HCT116 (cell line): ENCODE data around the gene CCSAP. TPM values are rescaled to one million over a fixed set of nuclear protein-coding genes. Genes with fewer than 3 reads are reported as not detected.

Experiments used
- ATAC-seq: fragments of 200-7000 bp; cut with Tn5 transposase; 2 replicates; pipeline ENCODE4 v1.9.1; 2020; ENCODE audit warnings: mild to moderate bottlenecking, moderate library complexity
- BruUV-seq: library from RNA; stranded (reverse); fragments of 400-500 nt; replicated peaks from 2 replicates; lab custom pipeline; 2021; lab: Mats Ljungman, UMichigan
- CTCF ChIA-PET: fragments of 300-600 bp; sonication (Branson Sonifier 250); formaldehyde crosslinking; loops from one replicate; lab custom pipeline; 2021; ENCODE audit warnings: antibody characterized with exemption; lab: Charles Lee
- POLR2A ChIA-PET: fragments of 300-600, 350-600 bp; sonication (Branson Sonifier 250); formaldehyde crosslinking; loops from one replicate; lab custom pipeline; 2021; ENCODE audit warnings: antibody characterized with exemption; lab: Charles Lee
- RAD21 ChIA-PET, 2 experiments: fragments of 300-600 bp; sonication (Branson Sonifier 250); formaldehyde crosslinking; loops; one replicate each; lab custom pipeline; 2023; ENCODE audit warnings: low total read pairs in 2 of 2; ENCODE audit not compliant: uncharacterized antibody in 2 of 2, unreplicated experiment in 2 of 2, low non-redundant PET in 1 of 2; lab: Charles Lee
- DNase-seq: peaks from one replicate; pipeline ENCODE4 v3.0.0-alpha.2; 2010; ENCODE audit warnings: low read depth, low spot score
- H2AFZ ChIP-seq: fragments of 200-600 bp; shearing (Covaris generic), sonication (generic); 2 replicates; pipeline ENCODE4 v1.6.1; 2017; ENCODE audit warnings: low read depth, mixed run types, mixed read lengths, antibody characterized with exemption, low read length; ENCODE audit not compliant: poor library complexity, severe bottlenecking
- H3K27ac ChIP-seq: 2 replicates; pipeline ENCODE4 v1.5.1; 2012; ENCODE audit warnings: low read depth, low read length
- H3K27me3 ChIP-seq: fragments of 200-600 bp; sonication (generic); 2 replicates; pipeline ENCODE4 v1.6.1; 2016; ENCODE audit warnings: mixed run types, low read length, mixed read lengths; ENCODE audit not compliant: insufficient read depth
- H3K36me3 ChIP-seq, 2 experiments: fragments of 200-500 bp in 1 of 2; fragments of 200-600 bp in 1 of 2; sonication (Bioruptor generic) in 1 of 2; sonication (generic) in 1 of 2; 2 replicates each; pipeline versions ENCODE4 v1.5.1 to v1.6.1; 2014 to 2016; ENCODE audit warnings: low read length in 2 of 2, inconsistent platforms in 1 of 2, mixed read lengths in 1 of 2, mixed run types in 1 of 2; ENCODE audit not compliant: insufficient read depth in 2 of 2, control insufficient read depth in 1 of 2
- H3K4me1 ChIP-seq, 2 experiments: fragments of 200-600 bp in 1 of 2; sonication (generic) in 1 of 2; 2 replicates each; pipeline versions ENCODE4 v1.5.1 to v1.6.1; 2012 to 2017; ENCODE audit warnings: low read length in 2 of 2, inconsistent platforms in 1 of 2, mild to moderate bottlenecking in 1 of 2, mixed read lengths in 1 of 2, mixed run types in 1 of 2, moderate library complexity in 1 of 2; ENCODE audit not compliant: insufficient read depth in 2 of 2, control insufficient read depth in 1 of 2
- H3K4me2 ChIP-seq: fragments of 200-600 bp; sonication (generic); 2 replicates; pipeline ENCODE4 v1.6.1; 2017; ENCODE audit warnings: mixed run types, low read length, mixed read lengths
- H3K4me3 ChIP-seq, 2 experiments: fragments of 200-600 bp in 1 of 2; sonication (generic) in 1 of 2; replicated peaks in 1 of 2; 2 replicates each; pipeline ENCODE4 v1.5.1; 2011 to 2016; ENCODE audit warnings: low read length in 2 of 2, control low read depth in 1 of 2, low read depth in 1 of 2, mild to moderate bottlenecking in 1 of 2, mixed read lengths in 1 of 2, mixed run types in 1 of 2
- H3K79me2 ChIP-seq: fragments of 200-600 bp; sonication (generic); 2 replicates; pipeline ENCODE4 v1.6.1; 2017; ENCODE audit warnings: mild to moderate bottlenecking, mixed run types, low read length, moderate library complexity, mixed read lengths; ENCODE audit not compliant: insufficient read depth
- H3K9ac ChIP-seq: fragments of 200-600 bp; sonication (generic); 2 replicates; pipeline ENCODE4 v1.6.1; 2016; ENCODE audit warnings: low read length, mixed read lengths
- H3K9me2 ChIP-seq: fragments of 200-600 bp; sonication (generic), shearing (Covaris generic); 2 replicates; pipeline ENCODE4 v1.6.1; 2017; ENCODE audit warnings: mixed run types, mild to moderate bottlenecking, moderate library complexity; ENCODE audit not compliant: insufficient read depth
- H3K9me3 ChIP-seq, 2 experiments: fragments of 200-500 bp in 1 of 2; fragments of 200-600 bp in 1 of 2; sonication (Bioruptor generic) in 1 of 2; sonication (generic) in 1 of 2; 2 replicates each; pipeline ENCODE4 v1.6.1; 2014 to 2017; ENCODE audit warnings: low read length in 2 of 2, mixed read lengths in 2 of 2, inconsistent platforms in 1 of 2, low read depth in 1 of 2, mild to moderate bottlenecking in 1 of 2, mixed run types in 1 of 2, moderate library complexity in 1 of 2; ENCODE audit not compliant: control insufficient read depth in 1 of 2, insufficient read depth in 1 of 2
- H4K20me1 ChIP-seq: fragments of 200-600 bp; sonication (generic), shearing (Covaris generic); 2 replicates; pipeline ENCODE4 v1.6.1; 2017; ENCODE audit warnings: mixed run types, mild to moderate bottlenecking, moderate library complexity; ENCODE audit not compliant: insufficient read depth
- CBX3 ChIP-seq: IDR thresholded peaks from 2 replicates; pipeline ENCODE4 v1.6.1; 2012; ENCODE audit warnings: low read depth
- CEBPB ChIP-seq: IDR thresholded peaks from 2 replicates; pipeline ENCODE4 v1.6.1; 2012; ENCODE audit warnings: low read depth
- EGR1 ChIP-seq: IDR thresholded peaks from 2 replicates; pipeline ENCODE4 v1.6.1; 2012; ENCODE audit warnings: low read depth
- EZH2 ChIP-seq: fragments of 200-600 bp; sonication (generic); IDR thresholded peaks from 2 replicates; pipeline ENCODE4 v1.6.1; 2017; ENCODE audit warnings: antibody characterized with exemption, mixed run types
- EZH2phosphoT487 ChIP-seq: fragments of 200-600 bp; IDR thresholded peaks from 2 replicates; pipeline ENCODE4 v1.6.1; 2018; ENCODE audit warnings: antibody characterized with exemption, borderline replicate concordance
- FOSL1 ChIP-seq: IDR thresholded peaks from 2 replicates; pipeline ENCODE4 v1.6.1; 2012; ENCODE audit warnings: low read depth
- POLR2A ChIP-seq: IDR thresholded peaks from 2 replicates; pipeline ENCODE4 v1.7.0; 2011; ENCODE audit warnings: borderline replicate concordance; ENCODE audit not compliant: insufficient read depth, insufficient read length; ENCODE audit errors: extremely low read depth
- SIN3A ChIP-seq: IDR thresholded peaks from 2 replicates; pipeline ENCODE4 v1.6.1; 2012; ENCODE audit warnings: low read depth
- SP1 ChIP-seq: IDR thresholded peaks from 2 replicates; pipeline ENCODE4 v1.6.1; 2012; ENCODE audit warnings: low read depth
- TCF7L2 ChIP-seq: IDR thresholded peaks from 2 replicates; pipeline ENCODE4 v1.7.0; 2011; ENCODE audit warnings: borderline replicate concordance, inconsistent platforms; ENCODE audit not compliant: insufficient read depth, insufficient read length; ENCODE audit errors: extremely low read depth
- YY1 ChIP-seq: IDR thresholded peaks from 2 replicates; pipeline ENCODE4 v1.6.1; 2011; ENCODE audit warnings: low read length, low read depth, moderate library complexity, mild to moderate bottlenecking; ENCODE audit not compliant: insufficient replicate concordance; ENCODE audit errors: extremely low read depth
- ZNF274 ChIP-seq: fragments of 200-500 bp; sonication (Bioruptor generic); IDR thresholded peaks from 2 replicates; pipeline ENCODE4 v1.6.1; 2014; ENCODE audit warnings: mild to moderate bottlenecking, low read depth, low read length, inconsistent platforms
- intact Hi-C: fragments of 100-400 bp; cut with micrococcal nuclease; formaldehyde crosslinking; loops from 2 replicates; pipeline ENCODE4 v1.10.0; 2022
- total RNA-seq: library from RNA; stranded (reverse); gene quantifications from one replicate; pipeline ENCODE4 v1.2.1, GENCODE V29; 2021; ENCODE audit not compliant: unreplicated experiment
- TF ChIP-seq, protein P1 (sequence below): IDR thresholded peaks from 2 replicates; pipeline ENCODE4 v1.6.1; 2011; ENCODE audit warnings: mild to moderate bottlenecking, low read length, moderate library complexity; ENCODE audit not compliant: insufficient replicate concordance; ENCODE audit errors: extremely low read depth
- TF ChIP-seq, protein P2 (sequence below): IDR thresholded peaks from 2 replicates; pipeline ENCODE4 v1.6.1; 2012
- TF ChIP-seq, protein P3 (sequence below), 3 experiments: fragments of 200-600 bp in 1 of 3; sonication (generic) in 1 of 3; IDR thresholded peaks in 2 of 3; conservative IDR thresholded peaks in 1 of 3; 2 replicates each; pipeline ENCODE4 v1.5.1; 2012 to 2017; ENCODE audit warnings: low read depth in 2 of 3, low read length in 2 of 3, antibody characterized with exemption in 1 of 3, borderline replicate concordance in 1 of 3, control low read depth in 1 of 3, mild to moderate bottlenecking in 1 of 3, mixed read lengths in 1 of 3, mixed run types in 1 of 3, moderate library complexity in 1 of 3; ENCODE audit not compliant: insufficient read depth in 1 of 3

The CCSAP gene
- total RNA-seq, 1 experiment from 2014 or later: 10.9 TPM

DNA sequence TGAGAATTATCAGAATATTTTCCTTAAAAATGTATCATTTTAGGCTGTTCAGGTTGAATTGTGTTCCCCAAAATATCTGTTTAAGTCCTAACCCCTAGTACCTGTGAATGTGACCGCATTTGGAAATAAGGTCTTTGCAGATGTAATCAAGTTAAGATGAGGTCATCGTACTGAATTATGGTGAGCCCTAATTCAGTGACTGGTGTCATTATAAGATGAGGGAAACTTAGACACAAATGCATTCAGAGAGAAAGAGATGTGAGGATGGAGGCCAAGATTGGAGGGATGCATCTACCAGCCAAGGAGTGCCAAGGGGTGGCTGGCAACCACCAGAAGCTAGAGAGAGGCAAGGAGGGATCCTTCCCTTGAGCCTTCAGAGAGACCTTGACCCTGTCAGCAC lies 67.8 kb downstream of the CCSAP start:
- Histone ChIP-seq H3K4me1 (peaks cover 9 to 20% of the 10 kb centered on the region in 2 experiments), H3K27ac (no peak overlapping the region), H3K4me3 (no peak overlapping the region), H4K20me1 (peaks cover 4% of the 10 kb centered on the region; the same call in 1 of the 2 replicates), H3K27me3 (no peaks in the 10 kb centered on the region), H2AFZ (no peak overlapping the region), H3K4me2 (no peak overlapping the region), H3K9me3 (no peaks in the 10 kb centered on the region), H3K9ac (no peak overlapping the region), H3K9me2 (no peaks in the 10 kb centered on the region), H3K36me3 (no peaks in the 10 kb centered on the region), H3K79me2 (peaks cover 83% of the 10 kb centered on the region)
- no peak for TF ChIP-seq SIN3A
- intact Hi-C loops: no loop called here
- no peak for DNase-seq
- ChIA-PET POLR2A (no interaction called here), CTCF (no interaction called here), RAD21 (no interaction called here)
- BruUV-seq: no TSS peak
- no peak for ATAC-seq

DNA sequence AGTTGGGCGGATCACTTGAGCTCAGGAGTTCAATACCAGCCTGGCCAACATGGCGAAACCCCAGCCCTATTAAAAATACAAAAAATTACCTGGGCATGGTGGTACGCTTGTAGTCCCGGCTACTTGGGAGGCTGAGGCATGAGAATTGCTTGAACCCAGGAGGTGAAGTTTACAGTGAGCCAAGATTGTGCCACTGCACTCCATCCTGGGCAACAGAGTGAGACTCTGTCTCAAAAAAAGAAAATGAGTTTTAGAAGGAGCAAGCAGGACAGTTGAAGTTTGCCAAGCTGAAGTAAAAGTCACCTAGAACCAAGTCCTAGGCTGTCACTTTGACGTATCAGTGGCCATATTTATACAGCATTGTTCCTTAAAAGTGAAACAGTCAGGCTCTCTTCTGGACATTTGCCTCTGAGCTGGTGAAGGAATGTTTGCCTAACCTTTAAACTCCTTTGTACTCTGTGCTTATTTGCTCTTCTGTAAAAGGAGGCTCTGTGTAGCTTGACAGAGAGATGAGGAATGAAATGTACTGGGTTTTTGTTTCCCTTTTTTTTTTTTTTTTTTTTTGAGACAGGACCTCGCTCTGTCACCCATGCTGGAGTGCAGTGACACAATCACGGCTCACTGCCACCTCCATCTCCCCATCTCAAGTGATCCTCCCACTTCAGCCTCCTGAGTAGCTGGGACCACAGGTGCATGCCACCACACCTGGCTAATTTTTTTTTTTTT lies 69.2 kb downstream of the CCSAP start:
- no peaks in the 10 kb centered on the region for H3K27me3 ChIP-seq
- H3K79me2 ChIP-seq: peaks cover 69% of the 10 kb centered on the region
- CTCF ChIA-PET: no interaction called here
- POLR2A ChIA-PET: no interaction called here
- no peaks in the 10 kb centered on the region for H3K9me3 ChIP-seq
- H3K27ac ChIP-seq: no peak overlapping the region
- RAD21 ChIA-PET: no interaction called here
- H3K9ac ChIP-seq: no peak overlapping the region
- no peak for ATAC-seq
- TF ChIP-seq, protein P1, sequence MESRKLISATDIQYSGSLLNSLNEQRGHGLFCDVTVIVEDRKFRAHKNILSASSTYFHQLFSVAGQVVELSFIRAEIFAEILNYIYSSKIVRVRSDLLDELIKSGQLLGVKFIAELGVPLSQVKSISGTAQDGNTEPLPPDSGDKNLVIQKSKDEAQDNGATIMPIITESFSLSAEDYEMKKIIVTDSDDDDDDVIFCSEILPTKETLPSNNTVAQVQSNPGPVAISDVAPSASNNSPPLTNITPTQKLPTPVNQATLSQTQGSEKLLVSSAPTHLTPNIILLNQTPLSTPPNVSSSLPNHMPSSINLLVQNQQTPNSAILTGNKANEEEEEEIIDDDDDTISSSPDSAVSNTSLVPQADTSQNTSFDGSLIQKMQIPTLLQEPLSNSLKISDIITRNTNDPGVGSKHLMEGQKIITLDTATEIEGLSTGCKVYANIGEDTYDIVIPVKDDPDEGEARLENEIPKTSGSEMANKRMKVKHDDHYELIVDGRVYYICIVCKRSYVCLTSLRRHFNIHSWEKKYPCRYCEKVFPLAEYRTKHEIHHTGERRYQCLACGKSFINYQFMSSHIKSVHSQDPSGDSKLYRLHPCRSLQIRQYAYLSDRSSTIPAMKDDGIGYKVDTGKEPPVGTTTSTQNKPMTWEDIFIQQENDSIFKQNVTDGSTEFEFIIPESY: no peak
- TF ChIP-seq TCF7L2: no peak
- TF ChIP-seq, protein P2, sequence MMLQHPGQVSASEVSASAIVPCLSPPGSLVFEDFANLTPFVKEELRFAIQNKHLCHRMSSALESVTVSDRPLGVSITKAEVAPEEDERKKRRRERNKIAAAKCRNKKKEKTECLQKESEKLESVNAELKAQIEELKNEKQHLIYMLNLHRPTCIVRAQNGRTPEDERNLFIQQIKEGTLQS: no peak
- no peak for TF ChIP-seq SP1
- no peak for TF ChIP-seq FOSL1
- no peak for TF ChIP-seq YY1
- no peak for TF ChIP-seq CEBPB
- TF ChIP-seq EGR1: no peak
- TF ChIP-seq, protein P3, sequence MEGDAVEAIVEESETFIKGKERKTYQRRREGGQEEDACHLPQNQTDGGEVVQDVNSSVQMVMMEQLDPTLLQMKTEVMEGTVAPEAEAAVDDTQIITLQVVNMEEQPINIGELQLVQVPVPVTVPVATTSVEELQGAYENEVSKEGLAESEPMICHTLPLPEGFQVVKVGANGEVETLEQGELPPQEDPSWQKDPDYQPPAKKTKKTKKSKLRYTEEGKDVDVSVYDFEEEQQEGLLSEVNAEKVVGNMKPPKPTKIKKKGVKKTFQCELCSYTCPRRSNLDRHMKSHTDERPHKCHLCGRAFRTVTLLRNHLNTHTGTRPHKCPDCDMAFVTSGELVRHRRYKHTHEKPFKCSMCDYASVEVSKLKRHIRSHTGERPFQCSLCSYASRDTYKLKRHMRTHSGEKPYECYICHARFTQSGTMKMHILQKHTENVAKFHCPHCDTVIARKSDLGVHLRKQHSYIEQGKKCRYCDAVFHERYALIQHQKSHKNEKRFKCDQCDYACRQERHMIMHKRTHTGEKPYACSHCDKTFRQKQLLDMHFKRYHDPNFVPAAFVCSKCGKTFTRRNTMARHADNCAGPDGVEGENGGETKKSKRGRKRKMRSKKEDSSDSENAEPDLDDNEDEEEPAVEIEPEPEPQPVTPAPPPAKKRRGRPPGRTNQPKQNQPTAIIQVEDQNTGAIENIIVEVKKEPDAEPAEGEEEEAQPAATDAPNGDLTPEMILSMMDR (IDR thresholded peaks at IDR 0.05 in 2 of 3, conservative IDR thresholded peaks at IDR 0.05 in 1 of 3; ENCODE audit: borderline replicate concordance in 1 of 3, insufficient read depth in 1 of 3, low read depth in 2 of 3, low read length in 2 of 3): no peak
- no peak for TF ChIP-seq ZNF274
- TF ChIP-seq SIN3A: no peak
- no peak for TF ChIP-seq EZH2phosphoT487
- no peak for TF ChIP-seq CBX3
- TF ChIP-seq EZH2: no peak
- no peak for TF ChIP-seq POLR2A
- intact Hi-C loops: no loop called here
- H2AFZ ChIP-seq: no peak overlapping the region
- H3K4me3 ChIP-seq: no peak overlapping the region
- H3K4me1 ChIP-seq: peaks cover 9 to 23% of the 10 kb centered on the region in 2 experiments
- H3K36me3 ChIP-seq: no peaks in the 10 kb centered on the region
- H3K4me2 ChIP-seq: no peak overlapping the region
- DNase-seq: no peak
- H4K20me1 ChIP-seq: peaks cover 4% of the 10 kb centered on the region; the same call in 1 of the 2 replicates
- no peaks in the 10 kb centered on the region for H3K9me2 ChIP-seq
- no TSS peak for BruUV-seq
